ENCODE measurements around the gene CANT1. TPM values are rescaled to one million over a fixed set of nuclear protein-coding genes. Genes with fewer than 3 reads are reported as not detected.
"Not testable (repeated sequence)": the region's sequence is repeated elsewhere in the genome, so short reads cannot be mapped to it uniquely, and the experiment has no call there.

Gene CANT1
- total RNA-seq, 1 donor from 2014 or later, result 36.1 TPM

GRCh38 chr17:79043191-79043930, 33.8 kb upstream of the CANT1 start:
- DNase-seq, result no peak

- DNase-seq, result peak; percentile 58
Measured at GRCh38 chr17:79042421-79043190, 33.0 kb upstream of the CANT1 start.

- no peak for DNase-seq
Measured at GRCh38 chr17:79041723-79042420, 32.3 kb upstream of the CANT1 start.

GRCh38 chr17:79041041-79041570, 31.5 kb upstream of the CANT1 start:
- no peak for DNase-seq

- DNase-seq, result no peak
Measured at GRCh38 chr17:79039886-79040285, 30.3 kb upstream of the CANT1 start.

- no peak for DNase-seq
Measured at GRCh38 chr17:79039171-79039570, 29.6 kb upstream of the CANT1 start.

GRCh38 chr17:79038545-79039135, 29.1 kb upstream of the CANT1 start:
- no peak for DNase-seq

GRCh38 chr17:79036596-79036995, 27.0 kb upstream of the CANT1 start:
- DNase-seq, result no peak

GRCh38 chr17:79036181-79036580, 26.6 kb upstream of the CANT1 start:
- no peak for DNase-seq

GRCh38 chr17:79035686-79036085, 26.1 kb upstream of the CANT1 start:
- DNase-seq, result no peak

GRCh38 chr17:79034931-79035485, 25.4 kb upstream of the CANT1 start:
- no peak for DNase-seq

GRCh38 chr17:79033741-79034501, 24.4 kb upstream of the CANT1 start:
- peak; percentile 94 for DNase-seq

- peak; percentile 33 for DNase-seq
Measured at GRCh38 chr17:79033046-79033616, 23.6 kb upstream of the CANT1 start.

GRCh38 chr17:79031996-79032875, 22.7 kb upstream of the CANT1 start:
- no peak for DNase-seq

GRCh38 chr17:79030636-79031035, 21.1 kb upstream of the CANT1 start:
- not testable (repeated sequence) for DNase-seq

- DNase-seq, result no peak
Measured at GRCh38 chr17:79029327-79030009, 19.9 kb upstream of the CANT1 start.

GRCh38 chr17:79028496-79029326, 19.1 kb upstream of the CANT1 start:
- DNase-seq, result no peak

GRCh38 chr17:79027925-79028491, 18.4 kb upstream of the CANT1 start:
- DNase-seq, result peak; percentile 32
